DND-41 (cell line): ENCODE data around the gene SPOCK2.

Source experiments
- CTCF ChIP-seq: IDR thresholded peaks from 2 replicates; pipeline ENCODE4 v1.5.1; 2012; ENCODE audit warnings: borderline replicate concordance, low read length, moderate library complexity, mild to moderate bottlenecking; ENCODE audit not compliant: poor library complexity, severe bottlenecking; ENCODE audit errors: extremely low read depth
- EZH2 ChIP-seq: IDR thresholded peaks from 3 replicates; pipeline ENCODE4 v1.6.1; 2012; ENCODE audit warnings: borderline replicate concordance, low read depth, mild to moderate bottlenecking, moderate library complexity, low read length, inconsistent platforms; ENCODE audit not compliant: severe bottlenecking

- TF ChIP-seq CTCF (no peak), EZH2 (no peak)
These were observed 49.0 kb downstream of the SPOCK2 start for GRCh38 chr10:72039377-72039776.
